ENCODE data around the gene DDX5. TPM values are rescaled to one million over a fixed set of nuclear protein-coding genes. Genes with fewer than 3 reads are reported as not detected.

DDX5 gene
- total RNA-seq, 2 donors from 2014 or later, result 215 to 620 TPM

DNA sequence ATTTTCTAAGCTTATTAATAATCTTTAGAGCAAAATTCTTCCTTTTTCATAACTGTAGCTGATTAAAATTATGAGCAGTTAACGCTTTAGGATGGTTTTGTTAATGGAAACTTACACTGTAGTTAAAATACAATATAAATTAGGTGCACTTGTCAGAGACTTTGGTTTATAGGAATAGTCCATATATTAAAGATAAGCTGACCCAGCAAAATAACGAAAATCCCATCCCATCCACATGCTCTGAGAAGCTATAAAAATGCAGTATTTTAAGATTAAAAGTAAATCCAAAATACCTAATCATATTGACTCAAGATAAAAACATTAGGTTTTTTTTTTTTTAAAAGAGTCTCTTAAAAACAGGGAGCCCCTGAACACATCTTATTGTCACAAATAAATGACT, 38.7 kb upstream of the DDX5 start:
- no peak overlapping the region for H3K27ac ChIP-seq
- no peak overlapping the region for H3K4me3 ChIP-seq
- no peaks in the 10 kb centered on the region for H3K9me3 ChIP-seq
- no peak for DNase-seq (ENCODE audit: low spot score)
- TF ChIP-seq, protein P1, sequence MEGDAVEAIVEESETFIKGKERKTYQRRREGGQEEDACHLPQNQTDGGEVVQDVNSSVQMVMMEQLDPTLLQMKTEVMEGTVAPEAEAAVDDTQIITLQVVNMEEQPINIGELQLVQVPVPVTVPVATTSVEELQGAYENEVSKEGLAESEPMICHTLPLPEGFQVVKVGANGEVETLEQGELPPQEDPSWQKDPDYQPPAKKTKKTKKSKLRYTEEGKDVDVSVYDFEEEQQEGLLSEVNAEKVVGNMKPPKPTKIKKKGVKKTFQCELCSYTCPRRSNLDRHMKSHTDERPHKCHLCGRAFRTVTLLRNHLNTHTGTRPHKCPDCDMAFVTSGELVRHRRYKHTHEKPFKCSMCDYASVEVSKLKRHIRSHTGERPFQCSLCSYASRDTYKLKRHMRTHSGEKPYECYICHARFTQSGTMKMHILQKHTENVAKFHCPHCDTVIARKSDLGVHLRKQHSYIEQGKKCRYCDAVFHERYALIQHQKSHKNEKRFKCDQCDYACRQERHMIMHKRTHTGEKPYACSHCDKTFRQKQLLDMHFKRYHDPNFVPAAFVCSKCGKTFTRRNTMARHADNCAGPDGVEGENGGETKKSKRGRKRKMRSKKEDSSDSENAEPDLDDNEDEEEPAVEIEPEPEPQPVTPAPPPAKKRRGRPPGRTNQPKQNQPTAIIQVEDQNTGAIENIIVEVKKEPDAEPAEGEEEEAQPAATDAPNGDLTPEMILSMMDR (IDR thresholded peaks at IDR 0.05), result no peak
- H3K27me3 ChIP-seq, result no peaks in the 10 kb centered on the region
- H3K4me1 ChIP-seq, result no peaks in the 10 kb centered on the region
- H3K36me3 ChIP-seq, result peaks cover 61% of the 10 kb centered on the region

DNA sequence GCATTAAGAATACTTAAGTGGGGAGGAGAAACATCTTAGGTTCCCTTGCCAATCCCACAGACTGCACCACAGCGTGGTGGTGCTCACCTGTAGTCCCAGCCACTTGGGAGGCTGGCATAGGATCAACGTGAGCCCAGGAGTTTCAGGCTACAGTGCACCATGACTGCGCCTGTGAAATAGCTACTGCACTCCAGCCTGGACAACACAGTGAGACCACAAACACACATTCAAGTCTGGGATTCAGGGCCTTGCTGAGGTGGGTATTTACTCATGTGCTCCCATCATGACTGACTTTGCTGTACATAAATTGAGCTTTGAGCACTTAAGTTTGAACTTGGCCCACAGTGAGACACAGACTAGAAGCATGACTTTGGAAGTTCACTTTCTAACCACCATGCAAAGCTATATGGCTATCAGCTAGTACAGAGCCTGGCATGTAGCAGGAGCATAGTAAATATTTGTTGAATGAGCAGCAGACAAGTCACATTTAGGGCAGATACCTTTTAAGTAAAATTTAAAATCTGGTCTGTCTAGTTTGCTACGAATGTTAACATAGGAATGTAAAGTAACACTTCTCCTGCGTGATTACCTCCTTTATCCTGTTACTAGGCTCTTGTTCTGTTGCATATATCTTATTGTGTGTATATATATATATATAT, 34.2 kb upstream of the DDX5 start:
- TF ChIP-seq, protein P1 (IDR thresholded peaks at IDR 0.05), result no peak
- DNase-seq (ENCODE audit: low spot score), result no peak
- Histone ChIP-seq H3K4me3 (no peak overlapping the region), H3K4me1 (no peaks in the 10 kb centered on the region), H3K36me3 (peaks cover 58% of the 10 kb centered on the region), H3K27me3 (no peaks in the 10 kb centered on the region), H3K9me3 (no peaks in the 10 kb centered on the region), H3K27ac (no peak overlapping the region)

DNA sequence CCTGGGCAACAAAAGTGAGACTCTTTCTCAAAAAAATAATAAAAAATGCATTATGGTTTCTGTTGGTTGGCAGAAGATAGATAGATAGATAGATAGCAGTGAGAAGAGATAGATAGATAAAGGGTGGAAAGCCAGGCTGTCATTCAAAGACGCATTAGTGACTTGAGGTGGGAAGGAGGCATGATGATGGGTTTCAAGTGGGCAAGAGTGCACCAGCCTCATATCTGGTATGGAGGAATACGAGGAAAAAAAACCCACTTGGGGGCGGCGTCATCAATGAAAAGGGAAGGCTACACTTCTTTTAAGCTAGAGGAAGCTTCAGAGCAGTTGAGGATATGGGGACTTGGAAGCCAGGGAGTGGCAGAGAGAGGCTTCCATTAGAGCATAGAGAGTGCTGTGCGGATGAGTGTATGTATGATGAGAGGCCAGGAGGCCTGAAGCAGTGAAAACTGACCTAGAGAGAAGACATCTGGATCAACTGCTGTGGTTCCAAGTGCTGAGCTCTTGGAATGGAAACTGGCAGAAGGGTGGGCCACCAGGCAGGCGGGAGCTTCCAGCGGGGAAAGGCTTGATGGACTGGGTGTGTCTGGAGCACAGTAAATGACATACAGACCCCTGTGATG, 32.5 kb upstream of the DDX5 start:
- Histone ChIP-seq H3K4me3 (no peak overlapping the region), H3K4me1 (no peaks in the 10 kb centered on the region), H3K27ac (no peak overlapping the region), H3K9me3 (no peaks in the 10 kb centered on the region), H3K27me3 (no peaks in the 10 kb centered on the region), H3K36me3 (peaks cover 64% of the 10 kb centered on the region)
- TF ChIP-seq, protein P1 (IDR thresholded peaks at IDR 0.05), result no peak
- no peak for DNase-seq (ENCODE audit: low spot score)

DNA sequence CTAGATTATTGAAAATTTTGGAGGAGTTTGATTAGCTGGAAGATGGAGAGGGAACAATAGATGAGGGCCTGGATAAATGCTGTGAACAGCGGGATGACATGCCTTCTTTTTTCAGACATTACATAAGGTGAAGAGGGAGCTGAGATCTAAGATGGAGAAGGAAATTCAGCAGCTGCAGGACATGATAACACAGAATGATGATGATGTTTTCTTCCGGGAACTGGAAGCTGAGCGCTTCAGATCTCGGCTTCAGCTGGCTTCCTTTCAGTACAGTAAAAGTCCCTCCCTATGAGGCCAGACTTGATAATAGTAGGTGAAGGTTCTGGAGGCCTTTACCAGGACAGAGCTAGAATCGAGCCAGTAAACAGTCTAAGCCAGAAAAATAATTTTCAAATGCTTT, 31.4 kb upstream of the DDX5 start:
- no peaks in the 10 kb centered on the region for H3K27me3 ChIP-seq
- no peak overlapping the region for H3K27ac ChIP-seq
- TF ChIP-seq, protein P1 (IDR thresholded peaks at IDR 0.05), result no peak
- DNase-seq (ENCODE audit: low spot score), result no peak
- H3K4me3 ChIP-seq, result no peak overlapping the region
- peaks cover 74% of the 10 kb centered on the region for H3K36me3 ChIP-seq
- no peaks in the 10 kb centered on the region for H3K4me1 ChIP-seq
- no peaks in the 10 kb centered on the region for H3K9me3 ChIP-seq

DNA sequence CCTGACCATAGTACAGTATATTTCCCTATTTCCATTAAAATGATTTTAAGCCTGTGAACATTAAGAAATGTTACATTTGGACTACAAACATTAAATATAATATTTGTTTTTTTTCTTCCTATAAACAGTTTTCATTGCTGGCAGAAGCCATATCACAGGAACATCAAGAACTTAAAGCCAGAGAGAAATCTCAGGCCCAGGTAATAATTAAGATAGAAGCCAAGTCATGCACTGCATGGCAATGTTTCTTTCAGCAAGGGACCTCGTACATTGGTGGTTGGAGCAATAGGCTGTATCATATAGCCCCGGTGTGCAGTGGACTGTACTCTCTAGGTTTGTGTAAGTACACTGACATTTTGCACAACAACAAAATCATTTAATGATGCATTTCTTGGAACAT, 30.8 kb upstream of the DDX5 start:
- Histone ChIP-seq H3K4me1 (no peaks in the 10 kb centered on the region), H3K27ac (no peak overlapping the region), H3K4me3 (no peak overlapping the region), H3K36me3 (peaks cover 74% of the 10 kb centered on the region), H3K27me3 (no peaks in the 10 kb centered on the region), H3K9me3 (no peaks in the 10 kb centered on the region)
- TF ChIP-seq, protein P1 (IDR thresholded peaks at IDR 0.05), result no peak
- no peak for DNase-seq (ENCODE audit: low spot score)
